Limb (tissue), 2 donors: ENCODE data around the gene AHR.
"Not testable (repeated sequence)": the region's sequence is repeated elsewhere in the genome, so short reads cannot be mapped to it uniquely, and the experiment has no call there.

Source experiments
- DNase-seq, 2 donors: peaks; one replicate each; pipeline ENCODE4 v3.0.0-alpha.2; 2016; ENCODE audit errors: extremely low spot score in 2 of 2

Gene AHR

DNA sequence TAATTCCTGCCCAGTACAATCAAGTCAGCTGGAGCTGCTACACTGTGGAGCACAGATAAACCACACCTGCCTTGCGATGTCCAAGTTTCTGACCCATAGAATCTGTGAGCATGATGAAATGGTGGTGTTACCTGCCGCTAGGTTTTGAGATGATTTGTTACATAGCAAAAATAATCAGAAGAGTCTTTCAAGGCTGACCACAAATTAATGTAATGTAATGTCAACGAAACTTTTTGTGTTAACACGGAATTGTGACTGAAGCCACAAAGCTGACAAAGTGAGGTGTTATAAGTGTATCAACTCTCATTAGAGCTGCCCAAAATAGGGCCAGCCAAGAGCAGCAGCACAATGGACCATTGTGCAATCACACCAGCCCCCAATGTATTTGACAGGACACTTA is 75.7 kb downstream of the AHR start:
- no peak for DNase-seq

DNA sequence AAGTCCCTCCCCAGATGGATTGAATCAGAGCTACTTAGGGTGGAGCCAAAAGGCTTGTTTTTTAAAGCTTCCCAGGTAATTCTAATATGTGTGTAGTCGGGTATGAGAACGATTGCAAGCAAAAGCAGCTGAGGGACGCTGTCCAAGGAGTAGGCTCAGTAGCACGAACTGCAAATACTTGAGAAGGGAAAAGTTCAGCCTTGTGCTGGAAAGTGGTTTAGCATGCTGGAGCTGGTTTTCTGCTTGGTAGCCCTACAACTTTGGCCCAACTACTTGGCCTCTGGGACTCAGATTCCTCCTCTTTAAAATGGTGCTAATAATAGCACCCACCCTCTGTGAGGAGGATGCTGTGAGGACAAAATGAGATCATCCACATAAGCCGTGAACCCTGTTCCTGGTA is 76.2 kb downstream of the AHR start:
- no peak for DNase-seq

- DNase-seq, result no peak
Measured at GRCh38 chr7:17376595-17376994, 78.1 kb downstream of the AHR start.

- DNase-seq, result peak in 1 of 2 donors; percentile 16
Measured at GRCh38 chr7:17380736-17381662, 82.5 kb downstream of the AHR start.

- DNase-seq, result not testable (repeated sequence)
Measured at GRCh38 chr7:17382408-17383354, 84.2 kb downstream of the AHR start.

GRCh38 chr7:17384400-17384799 is 85.9 kb downstream of the AHR start:
- no peak for DNase-seq

DNA sequence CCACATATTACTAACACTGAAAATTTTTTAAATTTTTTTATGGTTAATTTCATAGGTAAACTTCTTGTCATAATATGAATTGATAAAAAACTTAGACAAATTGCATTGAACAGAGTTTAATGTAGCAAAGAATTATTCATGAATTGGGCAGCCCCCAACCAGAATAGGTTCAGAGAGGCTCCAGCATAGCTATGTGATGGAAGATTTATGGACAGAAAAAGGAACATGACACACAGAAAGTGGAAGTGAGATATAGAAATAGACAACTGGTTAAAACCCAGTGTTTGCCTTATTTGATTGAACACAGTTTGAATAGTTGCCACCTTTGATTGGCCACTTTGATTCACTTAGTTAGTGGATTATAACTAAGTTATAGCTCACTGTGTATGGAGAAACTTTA is 87.2 kb downstream of the AHR start:
- DNase-seq, result no peak

- DNase-seq, result no peak
Measured at GRCh38 chr7:17390392-17390791, 91.9 kb downstream of the AHR start.

DNA sequence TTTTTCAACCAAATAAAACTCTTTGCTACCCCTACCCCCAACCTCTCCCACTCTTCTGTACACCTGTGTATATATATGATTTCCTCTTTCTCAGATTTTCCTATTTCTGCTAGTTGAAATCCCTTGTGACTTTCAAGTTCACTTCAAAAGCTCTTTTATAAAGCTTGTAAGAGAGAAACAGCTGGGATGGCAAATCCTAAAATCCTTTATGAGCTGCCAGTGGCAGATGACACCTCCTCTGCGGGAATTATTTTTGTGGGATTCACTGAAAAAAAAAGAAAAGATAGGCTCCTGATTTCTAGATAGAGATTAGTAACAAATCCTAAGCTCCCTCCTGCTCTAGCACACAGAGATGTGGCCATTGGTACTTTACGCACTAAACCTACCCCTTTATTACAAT is 92.9 kb downstream of the AHR start:
- no peak for DNase-seq

DNA sequence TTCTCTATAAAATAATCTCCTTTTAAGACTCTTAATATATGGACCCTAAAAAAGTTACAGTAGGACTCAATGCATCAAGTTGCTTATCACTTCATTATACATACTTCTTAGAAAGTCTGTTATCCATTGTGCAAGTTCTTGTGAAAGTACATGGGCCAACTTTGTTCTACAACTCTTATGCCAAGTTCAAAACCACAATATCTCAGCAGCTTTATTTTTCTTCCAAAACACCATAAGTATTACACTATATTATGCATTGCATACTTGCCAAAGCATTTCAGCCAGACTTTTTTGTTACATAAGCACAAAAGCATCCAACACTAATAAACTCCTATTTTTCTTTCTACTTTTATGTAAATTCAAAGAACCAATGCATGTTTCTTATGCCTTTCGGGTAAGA is 94.4 kb downstream of the AHR start:
- peak in 1 of 2 donors; percentile 60 for DNase-seq

DNA sequence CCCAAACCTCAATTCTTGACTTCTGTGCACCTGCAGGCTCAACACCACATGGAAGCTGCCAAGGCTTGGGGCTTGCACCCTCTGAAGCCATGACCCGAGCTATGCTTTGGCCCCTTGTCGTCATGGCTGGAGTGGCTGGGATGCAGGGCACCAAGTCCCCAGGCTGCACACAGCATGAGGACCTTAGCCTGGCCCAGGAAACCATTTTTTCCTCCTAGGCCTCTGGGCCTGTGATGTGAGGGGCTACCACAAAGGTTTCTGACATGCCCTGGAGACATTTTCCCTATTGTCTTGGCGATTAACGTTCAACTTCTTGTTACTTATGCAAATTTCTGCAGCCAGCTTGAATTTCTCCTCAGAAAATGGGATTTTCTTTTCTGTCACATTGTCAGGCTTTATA is 96.1 kb downstream of the AHR start:
- DNase-seq, result not testable (repeated sequence)
